ENCODE measurements around the gene DIP2B. TPM values are rescaled to one million over a fixed set of nuclear protein-coding genes. Genes with fewer than 3 reads are reported as not detected.
A peak's percentile ranks its signal among the peaks of the same experiment; 100 is the strongest.
"Not testable (repeated sequence)": the region's sequence is repeated elsewhere in the genome, so short reads cannot be mapped to it uniquely, and the experiment has no call there.

The DIP2B gene
- polyA plus RNA-seq, 2 of the 4 experiments (the other 2 are of a cell fraction): 16.9 to 29.3 TPM

DNA sequence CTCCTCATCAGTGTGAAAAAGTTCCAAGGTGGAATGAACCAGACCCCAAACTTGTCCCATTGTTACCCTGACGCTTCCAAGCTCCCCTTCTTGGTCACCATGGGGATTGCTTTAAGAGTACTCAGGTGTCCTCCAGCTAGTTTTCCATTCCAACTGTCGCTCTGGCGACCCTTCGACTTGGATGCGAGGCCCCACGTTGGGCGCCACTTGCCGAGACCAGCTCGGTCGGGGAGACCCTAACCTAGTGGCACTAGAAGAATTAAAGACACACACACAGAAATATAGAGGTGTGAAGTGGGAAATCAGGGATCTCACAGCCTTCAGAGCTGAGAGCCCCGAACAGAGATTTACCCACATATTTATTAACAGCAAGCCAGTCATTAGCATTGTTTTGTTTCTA, 6.7 kb upstream of the DIP2B start:
- peaks cover 52% of the 10 kb centered on the region for H3K9me3 ChIP-seq
- POLR2A ChIA-PET, FAIRE-seq, ATAC-seq, H3K4me3 ChIP-seq, H3K27ac ChIP-seq, H3K4me1 ChIP-seq, H3K4me2 ChIP-seq: not testable (repeated sequence)
- 66% methylated on average over 11 of the region's 11 CpGs for WGBS (ENCODE audit: missing lambda C conversion rate)
- DNase-seq (ENCODE audit: low read depth in 1 of 2, low spot score in 1 of 2): peak in 1 of 2 experiments; percentile 31
- CTCF ChIA-PET: interaction anchor here (0.6 kb wide), 1 partner anchor 413 kb away, joined by 3 read pairs; no protein-coding TSS in a partner anchor
- peak; percentile 65; the same call in 1 of the 2 replicates for TF ChIP-seq KDM1A (IDR thresholded peaks at IDR 0.05; ENCODE audit: low read depth)

DNA sequence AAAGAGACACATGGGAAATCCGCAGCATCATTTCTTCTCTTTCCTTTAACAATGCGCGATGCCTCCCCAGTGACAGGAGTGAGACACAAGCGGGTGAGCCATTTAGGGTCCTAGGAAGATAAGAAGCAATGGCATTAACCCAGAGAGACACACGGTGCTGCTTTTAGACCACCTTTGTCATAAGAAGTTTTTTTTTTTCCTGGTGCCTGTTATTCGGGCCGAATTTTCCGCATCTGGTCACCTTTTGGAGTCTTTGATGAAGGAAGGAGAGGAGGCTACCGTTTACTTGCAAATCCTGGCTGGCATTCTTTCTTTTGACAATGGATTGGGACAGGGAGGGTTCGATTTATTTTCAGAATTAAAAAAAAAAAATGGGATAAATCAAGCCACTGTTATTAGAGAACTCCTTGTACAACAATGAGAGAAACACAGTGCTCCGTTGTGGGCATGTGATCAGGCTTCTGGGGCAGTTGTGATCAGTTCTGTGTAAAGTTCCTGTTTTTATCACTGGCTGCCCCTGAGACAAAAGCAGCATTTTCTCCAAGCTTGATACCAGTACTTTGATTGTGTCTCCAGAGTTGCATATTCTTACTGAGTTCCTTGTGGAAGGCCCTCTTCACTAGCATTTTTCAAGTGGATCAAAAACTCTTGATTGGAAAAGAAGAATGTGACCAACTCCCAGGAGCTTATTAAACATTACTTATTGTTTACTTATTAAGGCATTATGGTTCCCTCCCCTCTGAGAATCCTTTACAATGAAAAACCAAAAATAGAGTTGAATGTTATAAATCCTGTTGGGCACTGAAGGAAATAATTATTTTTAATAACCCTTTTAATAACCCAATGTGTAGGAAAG, 1.1 kb downstream of the DIP2B start:
- CTCF ChIA-PET: interaction anchor here (0.9 to 8.4 kb wide), 40 partner anchors 8 to 481 kb away, joined by 3 to 182 read pairs (median 8); partner anchors contain the start of gene ATF1
- 27% methylated on average over 11 of the region's 11 CpGs for WGBS (ENCODE audit: missing lambda C conversion rate)
- DNase-seq (ENCODE audit: low read depth in 1 of 2, low spot score in 1 of 2) (no peak), ATAC-seq (no peak), FAIRE-seq (no peak)
- Histone ChIP-seq H3K9me3 (peaks cover 1% of the 10 kb centered on the region; the same call in 2 of the 3 replicates), H3K4me1 (peaks cover 43% of the 10 kb centered on the region), H3K27ac (peak overlapping the region; percentile 88 to 94), H3K4me2 (peak overlapping the region; percentile 88), H3K4me3 (peak overlapping the region; percentile 62)
- POLR2A ChIA-PET: interaction anchor here (0.8 kb wide), 1 partner anchor 32 kb away, joined by 3 read pairs; no protein-coding TSS in a partner anchor
- TF ChIP-seq MAX (IDR thresholded peaks at IDR 0.05) (peak; percentile 4; the same call in 1 of the 2 replicates), RAD21 (conservative IDR thresholded peaks at IDR 0.05 in 1 of 2, IDR thresholded peaks at IDR 0.05 in 1 of 2) (0 out of 5 replicates have a peak, but pooled peaks of 1 of the 2 experiments have one; percentile 4)
- TF ChIP-seq, protein P1, sequence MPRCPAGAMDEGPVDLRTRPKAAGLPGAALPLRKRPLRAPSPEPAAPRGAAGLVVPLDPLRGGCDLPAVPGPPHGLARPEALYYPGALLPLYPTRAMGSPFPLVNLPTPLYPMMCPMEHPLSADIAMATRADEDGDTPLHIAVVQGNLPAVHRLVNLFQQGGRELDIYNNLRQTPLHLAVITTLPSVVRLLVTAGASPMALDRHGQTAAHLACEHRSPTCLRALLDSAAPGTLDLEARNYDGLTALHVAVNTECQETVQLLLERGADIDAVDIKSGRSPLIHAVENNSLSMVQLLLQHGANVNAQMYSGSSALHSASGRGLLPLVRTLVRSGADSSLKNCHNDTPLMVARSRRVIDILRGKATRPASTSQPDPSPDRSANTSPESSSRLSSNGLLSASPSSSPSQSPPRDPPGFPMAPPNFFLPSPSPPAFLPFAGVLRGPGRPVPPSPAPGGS (IDR thresholded peaks at IDR 0.05): no peak

DNA sequence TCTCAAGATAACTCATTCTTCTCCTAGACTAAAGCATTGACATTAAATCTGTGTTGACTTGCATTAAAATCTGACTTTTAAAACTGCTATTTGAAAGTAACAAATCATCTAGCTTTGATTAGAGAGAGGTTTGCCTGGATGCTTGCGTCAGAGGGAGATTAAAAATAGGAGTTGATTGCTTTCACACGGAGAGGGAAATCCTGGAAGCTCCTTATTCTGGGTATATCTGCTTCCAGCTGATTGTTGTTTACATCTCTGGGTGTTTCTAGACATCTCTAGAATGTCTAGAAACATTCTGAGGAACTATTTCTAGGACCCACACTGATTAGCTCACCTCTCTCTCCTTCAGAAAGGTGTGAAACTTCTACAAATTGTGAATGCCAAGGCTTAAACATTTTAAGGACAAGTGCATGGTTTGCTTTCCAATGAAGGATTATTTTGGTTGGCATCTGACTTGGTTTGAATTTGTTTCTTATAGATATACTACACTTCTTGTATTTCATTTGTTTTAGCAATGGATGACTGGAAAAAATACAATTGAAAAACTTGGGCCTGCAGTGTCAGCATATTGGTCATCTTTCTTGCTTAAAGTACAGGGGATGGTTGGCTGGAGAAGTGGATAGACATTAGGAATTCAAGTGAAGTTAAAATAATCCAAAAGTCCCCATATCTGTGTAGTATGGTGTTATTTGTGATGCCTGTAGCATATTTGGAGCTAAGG, 2.1 kb downstream of the DIP2B start:
- ATAC-seq: no peak
- 68% methylated on average over 2 of the region's 2 CpGs for WGBS (ENCODE audit: missing lambda C conversion rate)
- no peak for TF ChIP-seq CEBPB (IDR thresholded peaks at IDR 0.05)
- TF ChIP-seq MAFK (IDR thresholded peaks at IDR 0.05; ENCODE audit: partially characterized antibody): peak; percentile 55
- TF ChIP-seq RFX5 (IDR thresholded peaks at IDR 0.05): no peak
- no peak for TF ChIP-seq HEYL (CRISPR knock-in tag; IDR thresholded peaks at IDR 0.05)
- H3K4me1 ChIP-seq: peaks cover 43% of the 10 kb centered on the region
- no peak overlapping the region for H3K27ac ChIP-seq
- POLR2A ChIA-PET: no interaction called here
- no peaks in the 10 kb centered on the region for H3K9me3 ChIP-seq
- CTCF ChIA-PET: interaction anchor here (0.9 to 8.4 kb wide), 4 partner anchors 97 to 158 kb away, joined by 3 to 182 read pairs (median 5); no protein-coding TSS in a partner anchor
- no peak overlapping the region for H3K4me3 ChIP-seq
- peak overlapping the region; percentile 88 for H3K4me2 ChIP-seq
- DNase-seq (ENCODE audit: low read depth in 1 of 2, low spot score in 1 of 2): no peak
- no peak for FAIRE-seq

DNA sequence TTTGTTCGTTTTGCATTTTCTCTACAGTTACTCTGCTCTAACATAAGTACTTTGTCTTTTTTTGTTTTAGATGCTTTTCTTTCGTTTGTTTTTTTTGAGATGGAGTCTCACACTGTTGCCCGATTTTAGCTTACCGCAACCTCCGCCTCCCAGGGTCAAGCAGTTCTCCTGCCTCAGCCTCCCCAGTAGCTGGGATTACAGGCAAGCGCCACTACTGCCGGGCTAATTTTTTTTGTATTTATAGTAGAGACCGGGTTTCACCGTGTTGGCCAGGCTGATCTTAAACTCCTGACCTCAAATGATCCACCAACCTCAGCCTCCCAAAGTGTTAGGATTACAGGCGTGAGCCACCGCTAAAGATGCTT, 2.7 kb downstream of the DIP2B start:
- Histone ChIP-seq H3K4me1 (peaks cover 43% of the 10 kb centered on the region), H3K9me3 (no peaks in the 10 kb centered on the region), H3K4me3 (no peak overlapping the region), H3K4me2 (peak overlapping the region; percentile 88; the same call in 2 of the 3 replicates), H3K27ac (no peak overlapping the region)
- no peak for FAIRE-seq
- no peak for DNase-seq (ENCODE audit: low read depth in 1 of 2, low spot score in 1 of 2)
- CTCF ChIA-PET: interaction anchor here (0.9 to 8.4 kb wide), 4 partner anchors 65 to 158 kb away, joined by 3 to 182 read pairs (median 3); no protein-coding TSS in a partner anchor
- 88% methylated on average over 11 of the region's 11 CpGs for WGBS (ENCODE audit: missing lambda C conversion rate)
- no peak for ATAC-seq
- TF ChIP-seq SREBF2 (IDR thresholded peaks at IDR 0.05) (no peak), CBX8 (IDR thresholded peaks at IDR 0.05) (no peak), HOXA7 (CRISPR knock-in tag; IDR thresholded peaks at IDR 0.05) (no peak), EHMT2 (IDR thresholded peaks at IDR 0.05; ENCODE audit: low read depth) (no peak), EHF (CRISPR knock-in tag; IDR thresholded peaks at IDR 0.05) (no peak), REST (IDR thresholded peaks at IDR 0.05) (no peak), SMC3 (IDR thresholded peaks at IDR 0.05) (no peak), KDM5A (IDR thresholded peaks at IDR 0.05) (no peak)
- POLR2A ChIA-PET: no interaction called here

All from A549 (cell line).